HG03095 (cell line): ENCODE measurements around the gene PARVG.

ENCODE experiments used
- ATAC-seq: cut with Tn5 transposase; IDR thresholded peaks from one replicate; pipeline ENCODE4 v1.9.1; 2021; ENCODE audit warnings: moderate library complexity; ENCODE audit not compliant: unreplicated experiment

The PARVG gene

GRCh38 chr22:44180706-44181032 is at the start of gene PARVG:
TSS of gene PARVG (plus strand) at chr22:44180925. CDS start at chr22:44183330, 2,405 bp downstream.
- no peak for ATAC-seq

- ATAC-seq = no peak
Measured at GRCh38 chr22:44131412-44131811, 49.3 kb upstream of the PARVG start.

GRCh38 chr22:44131989-44132685 is 48.6 kb upstream of the PARVG start:
- no peak for ATAC-seq

GRCh38 chr22:44132724-44133123 is 48.0 kb upstream of the PARVG start:
- no peak for ATAC-seq

- no peak for ATAC-seq
Measured at GRCh38 chr22:44133161-44133560, 47.6 kb upstream of the PARVG start.

- no peak for ATAC-seq
Measured at GRCh38 chr22:44133901-44134571, 46.7 kb upstream of the PARVG start.

- ATAC-seq = no peak
Measured at GRCh38 chr22:44136112-44136511, 44.6 kb upstream of the PARVG start.

GRCh38 chr22:44136786-44137185 is 43.9 kb upstream of the PARVG start:
- ATAC-seq = no peak

- ATAC-seq = no peak
Measured at GRCh38 chr22:44137415-44137814, 43.3 kb upstream of the PARVG start.

- ATAC-seq = no peak
Measured at GRCh38 chr22:44139773-44140172, 41.0 kb upstream of the PARVG start.

- ATAC-seq = no peak
Measured at GRCh38 chr22:44142421-44143104, 38.2 kb upstream of the PARVG start.

GRCh38 chr22:44143105-44143474 is 37.6 kb upstream of the PARVG start:
- no peak for ATAC-seq

GRCh38 chr22:44143579-44143978 is 37.1 kb upstream of the PARVG start:
- no peak for ATAC-seq

- no peak for ATAC-seq
Measured at GRCh38 chr22:44144046-44144569, 36.6 kb upstream of the PARVG start.

GRCh38 chr22:44145544-44145943 is 35.2 kb upstream of the PARVG start:
- no peak for ATAC-seq

GRCh38 chr22:44146088-44146861 is 34.5 kb upstream of the PARVG start:
- no peak for ATAC-seq

- ATAC-seq = no peak
Measured at GRCh38 chr22:44147008-44147645, 33.6 kb upstream of the PARVG start.

- ATAC-seq = no peak
Measured at GRCh38 chr22:44147821-44148574, 32.7 kb upstream of the PARVG start.

GRCh38 chr22:44151676-44152075 is 29.0 kb upstream of the PARVG start:
- ATAC-seq = no peak

- no peak for ATAC-seq
Measured at GRCh38 chr22:44153710-44154109, 27.0 kb upstream of the PARVG start.
